IPS-15b (cell line): Measurements from ENCODE around the gene F2R.
"Not testable (repeated sequence)": the region's sequence is repeated elsewhere in the genome, so short reads cannot be mapped to it uniquely, and the experiment has no call there.

Source experiments
- H3K27me3 ChIP-seq: one replicate; pipeline ENCODE4 v1.6.1; 2013; ENCODE audit warnings: low read length; ENCODE audit not compliant: control insufficient read depth, insufficient read depth
- H3K36me3 ChIP-seq: one replicate; pipeline ENCODE4 v1.6.1; 2013; ENCODE audit warnings: low read length; ENCODE audit not compliant: control insufficient read depth, insufficient read depth
- H3K4me1 ChIP-seq: one replicate; pipeline ENCODE4 v1.6.1; 2013; ENCODE audit warnings: mild to moderate bottlenecking, low read length; ENCODE audit not compliant: control insufficient read depth, insufficient read depth
- H3K4me3 ChIP-seq: one replicate; pipeline ENCODE4 v1.5.1; 2013; ENCODE audit warnings: low read depth, low read length
- H3K9ac ChIP-seq: one replicate; pipeline ENCODE4 v1.6.1; 2013; ENCODE audit warnings: low read depth, mild to moderate bottlenecking, low read length
- H3K9me3 ChIP-seq: one replicate; pipeline ENCODE4 v1.6.1; 2013; ENCODE audit warnings: mild to moderate bottlenecking, low read length; ENCODE audit not compliant: control insufficient read depth, insufficient read depth

The F2R gene

DNA sequence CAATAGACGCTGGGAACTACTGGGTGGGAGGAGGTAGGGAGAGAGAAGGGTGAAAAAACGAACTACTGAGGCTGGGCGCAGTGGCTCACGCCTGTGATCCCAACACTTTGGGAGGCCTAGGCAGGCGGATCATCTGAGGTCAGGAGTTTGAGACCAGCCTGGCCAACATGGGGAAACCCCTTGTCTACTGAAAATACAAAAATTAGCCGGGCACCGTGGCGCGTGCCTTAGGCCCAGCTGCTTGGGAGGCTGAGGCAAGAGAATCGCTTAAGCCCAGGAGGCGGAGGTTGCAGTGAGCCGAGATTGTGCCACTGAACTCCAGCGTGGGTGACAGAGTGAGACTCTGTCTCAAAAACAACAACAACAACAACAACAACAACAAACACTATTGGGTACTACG, 55.1 kb downstream of the F2R start:
- not testable (repeated sequence) for H3K4me1 ChIP-seq, H3K9ac ChIP-seq, H3K36me3 ChIP-seq, H3K27me3 ChIP-seq, H3K9me3 ChIP-seq, H3K4me3 ChIP-seq

GRCh38 chr5:76771705-76772405, 55.9 kb downstream of the F2R start:
- Histone ChIP-seq H3K9me3 (no peaks in the 10 kb centered on the region), H3K4me1 (no peaks in the 10 kb centered on the region), H3K9ac (no peak overlapping the region), H3K4me3 (no peak overlapping the region), H3K27me3 (no peaks in the 10 kb centered on the region), H3K36me3 (no peaks in the 10 kb centered on the region)

GRCh38 chr5:76775921-76776320, 60.0 kb downstream of the F2R start:
- Histone ChIP-seq H3K4me1 (peaks cover 5% of the 10 kb centered on the region), H3K27me3 (no peaks in the 10 kb centered on the region), H3K9ac (no peak overlapping the region), H3K9me3 (no peaks in the 10 kb centered on the region), H3K36me3 (no peaks in the 10 kb centered on the region), H3K4me3 (no peak overlapping the region)

DNA sequence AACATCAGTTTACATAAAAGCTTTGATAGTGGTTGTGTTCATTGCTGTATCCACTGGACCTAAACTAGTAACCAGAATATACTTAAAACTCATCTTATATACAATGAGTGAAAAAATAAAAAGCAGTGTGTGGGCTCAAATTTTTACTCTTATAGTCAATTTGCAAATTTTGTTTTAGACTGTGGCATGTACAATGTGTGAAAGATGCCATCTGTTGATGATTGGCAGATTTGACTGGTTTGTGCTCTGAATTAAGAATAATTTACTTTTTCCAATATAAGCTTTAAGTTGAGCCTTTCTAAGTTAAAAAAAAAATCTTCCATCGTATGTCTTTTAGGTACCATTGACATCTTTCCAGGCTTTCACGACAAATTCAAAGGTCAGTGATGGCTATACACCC, 60.5 kb downstream of the F2R start:
- Histone ChIP-seq H3K27me3 (no peaks in the 10 kb centered on the region), H3K9me3 (no peaks in the 10 kb centered on the region), H3K9ac (no peak overlapping the region), H3K36me3 (no peaks in the 10 kb centered on the region), H3K4me3 (no peak overlapping the region), H3K4me1 (peaks cover 8% of the 10 kb centered on the region)

- H3K4me1 ChIP-seq, result peaks cover 12% of the 10 kb centered on the region
- not testable (repeated sequence) for H3K4me3 ChIP-seq, H3K27me3 ChIP-seq, H3K9me3 ChIP-seq, H3K36me3 ChIP-seq, H3K9ac ChIP-seq
Measured at GRCh38 chr5:76780616-76781015, 64.7 kb downstream of the F2R start.

DNA sequence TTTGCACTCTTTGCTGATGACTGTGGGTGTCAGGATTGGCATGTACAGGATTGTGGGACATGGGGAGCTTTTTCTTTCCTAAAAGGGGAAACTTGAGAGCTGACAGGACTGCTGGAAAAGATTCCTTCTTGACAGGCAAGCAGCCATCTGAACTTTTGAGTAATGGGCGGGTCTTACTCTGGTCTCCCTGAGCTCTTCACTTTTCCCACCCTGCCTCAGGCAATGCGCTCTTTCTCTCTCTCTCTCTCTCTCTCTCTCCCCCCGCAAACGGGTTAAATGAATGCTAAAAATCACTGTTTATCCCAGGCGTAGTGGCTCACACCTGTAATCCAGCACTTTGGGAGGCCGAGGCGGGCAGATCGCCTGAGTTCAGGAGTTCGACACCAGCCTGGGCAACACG, 65.8 kb downstream of the F2R start:
- H3K36me3 ChIP-seq, result no peaks in the 10 kb centered on the region
- H3K27me3 ChIP-seq, result no peaks in the 10 kb centered on the region
- H3K4me1 ChIP-seq, result peaks cover 12% of the 10 kb centered on the region
- H3K9ac ChIP-seq, result no peak overlapping the region
- H3K4me3 ChIP-seq, result no peak overlapping the region
- no peaks in the 10 kb centered on the region for H3K9me3 ChIP-seq

GRCh38 chr5:76782444-76782843, 66.5 kb downstream of the F2R start:
- Histone ChIP-seq H3K27me3 (no peaks in the 10 kb centered on the region), H3K4me3 (no peak overlapping the region), H3K4me1 (peaks cover 12% of the 10 kb centered on the region), H3K9me3 (no peaks in the 10 kb centered on the region), H3K36me3 (no peaks in the 10 kb centered on the region), H3K9ac (no peak overlapping the region)
